Renal pelvis (tissue), 12 donors: ENCODE data around the gene FHIP2A. TPM values are rescaled to one million over a fixed set of nuclear protein-coding genes. Genes with fewer than 3 reads are reported as not detected.
A peak's percentile ranks its signal among the peaks of the same experiment; 100 is the strongest.
"Not testable (repeated sequence)": the region's sequence is repeated elsewhere in the genome, so short reads cannot be mapped to it uniquely, and the experiment has no call there.

Experiments
- DNase-seq: peaks from one replicate; pipeline ENCODE4 v3.0.0-alpha.2; 2013
- long read RNA-seq, 16 experiments: transcript quantifications; one replicate each; lab custom pipeline, GENCODE V29; 2026
- polyA plus RNA-seq, 3 donors: library from polyadenylated mRNA; unstranded; fragments of 120-200 nt; gene quantifications; one replicate each; pipeline ENCODE4 v1.2.1, GENCODE V29; 2013; ENCODE audit not compliant: insufficient read length in 3 of 3

The FHIP2A gene
- 10 to 100 TPM; 29.7 to 32.5 (median 31.0) TPM for polyA plus RNA-seq
- long read RNA-seq, donor 1, full-length matches to known transcripts: 1 of 1 reads
- long read RNA-seq, donor 1, partial matches to known transcripts: 0 of 1 reads
- long read RNA-seq, donor 1, other reads (novel, unspliced or antisense): 0 of 1 reads
- long read RNA-seq, donor 2, full-length matches to known transcripts: 1 of 1 reads
- long read RNA-seq, donor 2, partial matches to known transcripts: 0 of 1 reads
- long read RNA-seq, donor 2, other reads (novel, unspliced or antisense): 0 of 1 reads
- long read RNA-seq, donor 3, full-length matches to known transcripts: 1 of 1 reads
- long read RNA-seq, donor 3, partial matches to known transcripts: 0 of 1 reads
- long read RNA-seq, donor 3, other reads (novel, unspliced or antisense): 0 of 1 reads
- long read RNA-seq, donor 4, full-length matches to known transcripts: 3 of 3 reads
- long read RNA-seq, donor 4, partial matches to known transcripts: 0 of 3 reads
- long read RNA-seq, donor 4, other reads (novel, unspliced or antisense): 0 of 3 reads
- long read RNA-seq, donor 5: 0 reads
- long read RNA-seq, donor 6, full-length matches to known transcripts: 5 of 12 reads
- long read RNA-seq, donor 6, partial matches to known transcripts: 7 of 12 reads
- long read RNA-seq, donor 6, other reads (novel, unspliced or antisense): 0 of 12 reads
- long read RNA-seq, donor 7, full-length matches to known transcripts: 3 of 10 reads
- long read RNA-seq, donor 7, partial matches to known transcripts: 7 of 10 reads
- long read RNA-seq, donor 7, other reads (novel, unspliced or antisense): 0 of 10 reads
- long read RNA-seq, donor 8, full-length matches to known transcripts: 1 of 1 reads
- long read RNA-seq, donor 8, partial matches to known transcripts: 0 of 1 reads
- long read RNA-seq, donor 8, other reads (novel, unspliced or antisense): 0 of 1 reads
- long read RNA-seq, donor 9, partial matches to known transcripts: 0 of 2 reads
- long read RNA-seq, donor 9, other reads (novel, unspliced or antisense): 0 of 2 reads
- long read RNA-seq, donor 10, full-length matches to known transcripts: 4 of 4 reads
- long read RNA-seq, donor 10, partial matches to known transcripts: 0 of 4 reads
- long read RNA-seq, donor 10, other reads (novel, unspliced or antisense): 0 of 4 reads
- long read RNA-seq, donor 11, full-length matches to known transcripts: 4 of 4 reads
- long read RNA-seq, donor 11, partial matches to known transcripts: 0 of 4 reads
- long read RNA-seq, donor 11, other reads (novel, unspliced or antisense): 0 of 4 reads
- long read RNA-seq, donor 12, full-length matches to known transcripts: 6 of 6 reads
- long read RNA-seq, donor 12, partial matches to known transcripts: 0 of 6 reads
- long read RNA-seq, donor 12, other reads (novel, unspliced or antisense): 0 of 6 reads
- long read RNA-seq, donor 13, full-length matches to known transcripts: 2 of 2 reads
- long read RNA-seq, donor 13, partial matches to known transcripts: 0 of 2 reads
- long read RNA-seq, donor 13, other reads (novel, unspliced or antisense): 0 of 2 reads
- long read RNA-seq, donor 14: 0 reads
- long read RNA-seq, donor 15, full-length matches to known transcripts: 2 of 2 reads
- long read RNA-seq, donor 15, partial matches to known transcripts: 0 of 2 reads
- long read RNA-seq, donor 15, other reads (novel, unspliced or antisense): 0 of 2 reads
- long read RNA-seq, donor 16, full-length matches to known transcripts: 3 of 3 reads
- long read RNA-seq, donor 16, partial matches to known transcripts: 0 of 3 reads
- long read RNA-seq, donor 16, other reads (novel, unspliced or antisense): 0 of 3 reads

- peak; percentile 77 for DNase-seq
Observed at GRCh38 chr10:114821293-114821914, at the start of gene FHIP2A. Gene FHIP2A, plus strand, starts transcription at chr10:114821780. Its CDS starts 299 bp downstream, at chr10:114822079.

- DNase-seq: no peak
Observed at GRCh38 chr10:114772496-114773196, 48.9 kb upstream of the FHIP2A start.

GRCh38 chr10:114773197-114773532, 48.4 kb upstream of the FHIP2A start:
- DNase-seq: no peak

GRCh38 chr10:114775082-114775481, 46.5 kb upstream of the FHIP2A start:
- DNase-seq: not testable (repeated sequence)

- DNase-seq: no peak
Observed at GRCh38 chr10:114777415-114777814, 44.2 kb upstream of the FHIP2A start.

GRCh38 chr10:114779803-114780576, 41.6 kb upstream of the FHIP2A start:
- DNase-seq: no peak

GRCh38 chr10:114780577-114781184, 40.9 kb upstream of the FHIP2A start:
- no peak for DNase-seq

GRCh38 chr10:114782666-114783065, 38.9 kb upstream of the FHIP2A start:
- DNase-seq: no peak

GRCh38 chr10:114783686-114784085, 37.9 kb upstream of the FHIP2A start:
- no peak for DNase-seq

GRCh38 chr10:114786492-114786891, 35.1 kb upstream of the FHIP2A start:
- not testable (repeated sequence) for DNase-seq

GRCh38 chr10:114787131-114787530, 34.4 kb upstream of the FHIP2A start:
- not testable (repeated sequence) for DNase-seq

- DNase-seq: no peak
Observed at GRCh38 chr10:114791768-114792167, 29.8 kb upstream of the FHIP2A start.

- no peak for DNase-seq
Observed at GRCh38 chr10:114795039-114795438, 26.5 kb upstream of the FHIP2A start.

- DNase-seq: no peak
Observed at GRCh38 chr10:114800361-114800760, 21.2 kb upstream of the FHIP2A start.

- no peak for DNase-seq
Observed at GRCh38 chr10:114801411-114801813, 20.2 kb upstream of the FHIP2A start.

- DNase-seq: no peak
Observed at GRCh38 chr10:114802177-114802576, 19.4 kb upstream of the FHIP2A start.

GRCh38 chr10:114806562-114807391, 14.8 kb upstream of the FHIP2A start:
- DNase-seq: no peak
